Breast epithelium (tissue), 3 donors: ENCODE results near the gene ADCYAP1R1.

Experiments
- CTCF ChIP-seq, 3 donors: fragments of 450-650 bp; IDR thresholded peaks; one replicate each; pipeline ENCODE4 v1.5.1; 2016 to 2017; ENCODE audit warnings: antibody characterized with exemption in 3 of 3, mild to moderate bottlenecking in 3 of 3, moderate library complexity in 3 of 3
- POLR2A ChIP-seq: fragments of 450-650 bp; IDR thresholded peaks from one replicate; pipeline ENCODE4 v1.6.1; 2016; ENCODE audit warnings: antibody characterized with exemption, mild to moderate bottlenecking, moderate library complexity

DNA sequence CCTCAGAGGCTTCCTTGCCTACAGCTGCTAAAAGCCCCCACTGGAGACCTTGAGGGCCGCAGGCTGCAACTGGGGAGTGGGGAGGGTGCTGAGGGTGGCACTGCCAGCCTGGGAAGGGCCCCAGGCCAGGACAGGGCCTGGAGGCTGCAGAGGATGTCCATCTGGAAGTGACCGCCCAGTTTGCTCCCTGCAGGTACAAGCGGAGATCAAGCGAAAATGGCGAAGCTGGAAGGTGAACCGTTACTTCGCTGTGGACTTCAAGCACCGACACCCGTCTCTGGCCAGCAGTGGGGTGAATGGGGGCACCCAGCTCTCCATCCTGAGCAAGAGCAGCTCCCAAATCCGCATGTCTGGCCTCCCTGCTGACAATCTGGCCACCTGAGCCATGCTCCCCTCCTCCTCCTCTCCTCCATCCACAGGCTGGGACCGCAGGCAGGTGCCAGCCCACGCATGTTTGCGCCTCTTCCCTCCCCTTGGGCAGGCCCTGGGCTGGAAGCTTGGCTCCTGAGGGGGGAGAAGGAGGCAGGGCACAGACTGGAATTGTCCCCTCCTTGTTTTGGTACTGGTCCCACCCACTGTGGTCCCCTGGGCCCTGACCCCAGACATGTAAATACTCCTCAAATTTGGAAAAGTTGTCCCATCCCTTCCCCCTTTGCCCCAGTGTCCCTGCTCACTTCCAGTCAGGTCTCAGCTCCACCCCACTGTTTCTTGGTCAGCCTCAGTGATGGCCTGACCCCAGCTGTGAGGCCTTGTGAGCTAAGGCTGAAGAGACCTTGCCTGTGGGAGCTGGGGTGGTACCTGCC lies 54.4 kb downstream of the ADCYAP1R1 start:
- TF ChIP-seq POLR2A, result no peak
- TF ChIP-seq CTCF (IDR thresholded peaks at IDR 0.05), result no peak
